Measurements from ENCODE around the gene LSS. TPM values are rescaled to one million over a fixed set of nuclear protein-coding genes. Genes with fewer than 3 reads are reported as not detected.
"Not testable (repeated sequence)": the region's sequence is repeated elsewhere in the genome, so short reads cannot be mapped to it uniquely, and the experiment has no call there.

The LSS gene
- total RNA-seq, 4 donors from 2014 or later: 55.5 to 131 (median 115) TPM

DNA sequence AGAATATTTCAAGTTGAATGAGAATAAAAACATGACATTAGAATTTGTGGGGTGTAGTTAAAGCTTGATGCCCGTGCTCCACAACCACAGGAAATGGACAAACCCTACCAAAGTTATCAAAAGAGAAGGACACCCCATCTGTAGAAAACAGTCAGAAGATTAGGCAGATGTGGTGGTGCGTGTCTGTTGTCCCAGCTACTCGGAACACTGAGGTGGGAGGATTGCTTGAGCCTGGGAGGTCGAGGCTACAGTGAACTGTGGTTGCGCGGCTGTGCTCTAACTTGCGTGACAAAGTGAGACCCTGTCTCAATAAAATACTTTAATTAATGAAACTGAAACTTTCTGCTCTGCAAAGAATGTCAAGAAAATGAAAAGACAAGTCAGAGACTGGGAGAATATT lies 42.9 kb downstream of the LSS start:
- Histone ChIP-seq H3K4me1 (peaks cover 0 to 34% (median 15%) of the 10 kb centered on the region in 3 donors), H3K27me3 (no peaks in the 10 kb centered on the region), H3K27ac (peak overlapping the region in 2 of 4 donors; percentile 88), H3K36me3 (peaks cover 0 to 17% (median 0%) of the 10 kb centered on the region in 3 donors), H3K4me3 (no peak overlapping the region), H3K9me3 (no peaks in the 10 kb centered on the region)
- 80 to 87% methylated on average over 7 of the region's 7 CpGs for WGBS, 2 donors
- intact Hi-C loops (cut with DNase I): no loop called here
- DNase-seq: no peak
- TF ChIP-seq, protein P1, sequence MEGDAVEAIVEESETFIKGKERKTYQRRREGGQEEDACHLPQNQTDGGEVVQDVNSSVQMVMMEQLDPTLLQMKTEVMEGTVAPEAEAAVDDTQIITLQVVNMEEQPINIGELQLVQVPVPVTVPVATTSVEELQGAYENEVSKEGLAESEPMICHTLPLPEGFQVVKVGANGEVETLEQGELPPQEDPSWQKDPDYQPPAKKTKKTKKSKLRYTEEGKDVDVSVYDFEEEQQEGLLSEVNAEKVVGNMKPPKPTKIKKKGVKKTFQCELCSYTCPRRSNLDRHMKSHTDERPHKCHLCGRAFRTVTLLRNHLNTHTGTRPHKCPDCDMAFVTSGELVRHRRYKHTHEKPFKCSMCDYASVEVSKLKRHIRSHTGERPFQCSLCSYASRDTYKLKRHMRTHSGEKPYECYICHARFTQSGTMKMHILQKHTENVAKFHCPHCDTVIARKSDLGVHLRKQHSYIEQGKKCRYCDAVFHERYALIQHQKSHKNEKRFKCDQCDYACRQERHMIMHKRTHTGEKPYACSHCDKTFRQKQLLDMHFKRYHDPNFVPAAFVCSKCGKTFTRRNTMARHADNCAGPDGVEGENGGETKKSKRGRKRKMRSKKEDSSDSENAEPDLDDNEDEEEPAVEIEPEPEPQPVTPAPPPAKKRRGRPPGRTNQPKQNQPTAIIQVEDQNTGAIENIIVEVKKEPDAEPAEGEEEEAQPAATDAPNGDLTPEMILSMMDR (IDR thresholded peaks at IDR 0.05): no peak
- TF ChIP-seq POLR2A (IDR thresholded peaks at IDR 0.05): no peak

DNA sequence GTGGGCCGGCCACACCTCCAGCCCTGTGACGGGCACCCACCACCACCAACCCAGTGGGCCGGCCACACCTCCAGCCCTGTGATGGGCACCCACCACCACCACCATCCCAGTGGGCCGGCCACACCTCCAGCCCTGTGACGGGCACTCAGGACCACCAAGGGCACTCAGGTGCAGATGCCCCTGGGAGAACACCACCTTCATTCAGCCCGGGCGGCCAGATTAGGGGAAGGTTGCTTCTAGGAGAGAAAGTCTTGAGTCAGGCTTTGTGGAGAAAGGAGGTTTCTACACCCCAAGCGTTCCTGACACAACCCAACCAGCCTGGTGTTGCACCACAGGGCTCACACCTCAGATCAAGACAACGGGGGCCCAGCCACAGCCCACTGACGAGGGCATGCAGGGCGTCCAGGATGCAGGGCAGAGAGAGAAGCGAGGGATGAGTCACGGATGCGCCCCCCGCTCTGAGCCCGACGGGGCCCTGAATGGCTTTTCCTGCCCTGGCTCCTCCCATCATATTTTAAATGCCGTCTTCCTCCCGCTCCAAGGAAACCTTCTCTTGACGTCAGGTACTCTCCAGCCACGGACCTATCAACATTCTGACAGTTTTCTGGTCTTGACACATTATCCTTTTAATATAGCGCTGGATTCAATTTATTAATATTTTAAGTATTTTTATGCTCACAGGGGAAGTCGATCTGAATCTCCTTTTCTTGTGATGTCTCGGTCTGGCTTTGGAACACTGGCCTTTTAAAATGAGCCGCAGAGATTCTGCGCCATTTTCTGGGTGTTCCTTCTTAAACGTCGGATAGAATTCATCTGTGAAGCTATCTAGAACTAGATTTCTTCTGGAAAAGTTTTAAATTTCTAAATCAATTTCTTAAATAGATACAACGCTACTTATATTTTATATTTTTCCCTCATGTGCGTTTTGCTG lies 43.7 kb downstream of the LSS start:
- H3K4me1 ChIP-seq: peaks cover 0 to 25% (median 15%) of the 10 kb centered on the region in 3 donors
- peak overlapping the region; percentile 44 to 81 (median 56) for H3K4me3 ChIP-seq
- intact Hi-C loops (cut with DNase I): no loop called here
- peaks cover 0 to 9% (median 0%) of the 10 kb centered on the region in 3 donors for H3K36me3 ChIP-seq
- peak overlapping the region; percentile 70 to 88 (median 86) for H3K27ac ChIP-seq
- H3K9me3 ChIP-seq: no peaks in the 10 kb centered on the region
- no peaks in the 10 kb centered on the region for H3K27me3 ChIP-seq
- TF ChIP-seq, protein P1 (IDR thresholded peaks at IDR 0.05): no peak
- no peak for TF ChIP-seq POLR2A (IDR thresholded peaks at IDR 0.05)
- 15 to 37% methylated on average over 21 to 22 of the region's 30 CpGs for WGBS, 2 donors
- DNase-seq: peak; percentile 72

DNA sequence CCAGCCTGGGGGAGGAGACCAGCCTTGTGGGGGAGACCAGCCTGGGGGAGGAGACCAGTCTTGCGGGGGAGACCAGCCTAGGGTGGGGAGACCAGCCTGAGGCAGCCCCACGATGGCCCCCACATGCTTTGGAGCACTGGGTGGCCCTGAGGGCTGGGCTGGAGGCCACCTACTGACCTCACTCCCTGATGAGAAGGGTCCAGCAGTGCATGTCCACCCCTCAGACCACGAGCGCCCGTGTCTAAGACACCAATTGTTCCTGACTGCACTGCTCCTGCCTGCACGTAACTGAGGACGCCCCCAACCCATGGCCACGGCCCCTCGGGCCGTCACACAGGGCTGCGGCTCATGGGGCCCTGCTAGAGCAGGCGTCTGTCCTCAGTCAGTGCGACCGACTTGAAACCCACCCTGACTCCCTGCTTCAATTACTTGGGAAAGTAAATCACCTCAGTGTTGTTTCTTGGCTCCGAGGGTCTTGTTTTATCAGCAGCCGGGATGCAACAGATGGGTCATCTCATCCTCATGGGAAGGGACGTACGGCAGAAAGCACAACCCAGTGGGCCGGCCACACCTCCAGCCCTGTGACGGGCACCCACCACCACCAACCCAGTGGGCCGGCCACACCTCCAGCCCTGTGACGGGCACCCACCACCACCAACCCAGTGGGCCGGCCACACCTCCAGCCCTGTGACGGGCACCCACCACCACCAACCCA lies 44.5 kb downstream of the LSS start, which contains the start of gene SPATC1L:
TSS of gene SPATC1L (minus strand) at position 550 of the 715 bp plus-strand sequence. CDS start 1,643 bp downstream, outside the sequence.
- no peak for TF ChIP-seq POLR2A (IDR thresholded peaks at IDR 0.05)
- TF ChIP-seq, protein P1 (IDR thresholded peaks at IDR 0.05): no peak
- no peak for DNase-seq
- Histone ChIP-seq H3K27ac (peak within 1 kb of the TSS; percentile 70 to 88 (median 86)), H3K4me3 (peak within 1 kb of the TSS; percentile 44 to 81 (median 63)), H3K4me1 (peaks cover 0 to 17% (median 9%) of the 10 kb centered on the region in 3 donors), H3K27me3 (no peaks in the 10 kb centered on the region), H3K36me3 (peaks cover 0 to under 1% (median 0%) of the 10 kb centered on the region in 3 donors), H3K9me3 (no peaks in the 10 kb centered on the region)
- intact Hi-C loops (cut with DNase I): no loop called here
- 0 to 10% methylated on average over 1 to 6 of the region's 24 CpGs for WGBS, 2 donors

DNA sequence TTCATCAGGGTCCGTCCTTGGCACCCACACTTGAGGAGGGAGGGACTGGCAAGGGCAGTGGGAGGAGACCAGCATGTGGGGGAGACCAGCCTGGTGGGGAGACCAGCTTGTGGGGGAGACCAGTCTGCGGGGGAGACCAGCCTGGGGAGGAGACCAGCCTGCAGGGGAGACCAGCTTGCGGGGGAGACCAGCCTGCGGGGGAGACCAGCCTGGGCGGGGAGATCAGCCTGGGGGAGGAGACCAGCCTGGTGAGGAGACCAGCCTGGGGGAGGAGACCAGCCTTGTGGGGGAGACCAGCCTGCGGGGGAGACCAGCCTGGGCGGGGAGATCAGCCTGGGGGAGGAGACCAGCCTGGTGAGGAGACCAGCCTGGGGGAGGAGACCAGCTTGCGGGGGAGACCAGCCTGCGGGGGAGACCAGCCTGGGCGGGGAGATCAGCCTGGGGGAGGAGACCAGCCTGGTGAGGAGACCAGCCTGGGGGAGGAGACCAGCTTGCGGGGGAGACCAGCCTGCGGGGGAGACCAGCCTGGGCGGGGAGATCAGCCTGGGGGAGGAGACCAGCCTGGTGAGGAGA lies 45.2 kb downstream of the LSS start:
- H3K4me3 ChIP-seq: peak overlapping the region in 3 of 4 donors; percentile 41 to 81 (median 73)

DNA sequence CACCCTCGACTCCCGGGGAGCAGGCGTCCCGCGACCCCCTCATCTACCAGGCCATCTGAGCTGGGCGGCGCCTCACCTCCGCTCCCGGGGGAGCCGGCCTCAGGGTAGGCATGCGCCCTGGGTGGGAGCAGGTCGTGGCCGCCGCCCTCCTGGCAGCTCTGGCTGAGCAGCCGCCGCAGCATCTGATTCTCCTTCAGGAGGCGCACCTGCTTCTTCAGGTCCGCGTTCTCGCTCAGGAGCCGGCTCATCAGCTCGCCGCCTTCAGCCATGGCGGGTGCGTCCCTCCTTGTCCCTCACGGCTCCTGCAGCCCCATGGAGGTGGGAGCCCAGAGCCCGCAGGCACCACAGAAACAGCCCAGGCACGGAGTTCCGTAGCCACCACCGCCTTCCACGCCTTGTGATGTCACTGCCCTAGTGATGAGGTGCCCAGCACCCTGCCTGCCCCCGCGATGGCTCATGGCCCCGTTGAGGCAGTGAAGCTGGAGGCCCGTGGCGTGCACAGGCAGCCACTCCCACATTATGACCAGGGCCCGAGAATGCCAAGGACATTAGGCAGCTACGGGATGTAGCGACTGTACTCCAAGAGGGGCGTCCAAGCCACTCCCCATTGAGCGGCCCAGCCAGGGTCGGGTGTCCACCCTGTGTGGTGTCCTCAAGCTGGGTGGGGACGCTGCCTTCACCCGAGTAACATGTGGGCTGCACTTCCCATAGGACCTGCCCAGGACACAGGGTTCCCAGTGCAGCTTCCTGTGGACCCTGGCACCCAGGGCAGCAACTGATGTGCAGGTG lies 45.8 kb downstream of the LSS start:
- Histone ChIP-seq H3K4me3 (no peak overlapping the region), H3K9me3 (no peaks in the 10 kb centered on the region), H3K36me3 (no peaks in the 10 kb centered on the region), H3K27ac (no peak overlapping the region), H3K4me1 (peaks cover 0 to 5% (median 0%) of the 10 kb centered on the region in 3 donors), H3K27me3 (no peaks in the 10 kb centered on the region)
- intact Hi-C loops (cut with DNase I): no loop called here
- TF ChIP-seq POLR2A (IDR thresholded peaks at IDR 0.05): no peak
- TF ChIP-seq, protein P1 (IDR thresholded peaks at IDR 0.05): no peak
- 89 to 95% methylated on average over 4 to 7 of the region's 44 CpGs for WGBS, 2 donors
- DNase-seq: no peak

More for the DNA sequence above, 45.2 kb downstream of the LSS start:
- DNase-seq; H3K9me3 ChIP-seq; intact Hi-C loops (cut with DNase I); H3K36me3 ChIP-seq; H3K27me3 ChIP-seq: not testable (repeated sequence)
- peaks cover 0 to 11% (median 3%) of the 10 kb centered on the region in 3 donors for H3K4me1 ChIP-seq
- whole genome bisulfite sequencing, 2 donors: 60% methylated on average over 1 of the region's 13 CpGs; no CpG with 5 or more reads in 1 of the 2 donors
- H3K27ac ChIP-seq: peak overlapping the region in 2 of 4 donors; percentile 59 to 69
